Kidney (tissue), 22 donors: ENCODE data around the gene RNASE8. TPM values are rescaled to one million over a fixed set of nuclear protein-coding genes. Genes with fewer than 3 reads are reported as not detected.
"Not testable (repeated sequence)": the region's sequence is repeated elsewhere in the genome, so short reads cannot be mapped to it uniquely, and the experiment has no call there.

Experiments
- DNase-seq, 5 donors: peaks; one replicate each; pipeline ENCODE4 v3.0.0-alpha.2; 2013 to 2020
- FAIRE-seq: peaks from 2 replicates; lab custom pipeline; 2012; peaks lifted over from hg19 to GRCh38; lab: Jason Lieb, UNC
- H3K27ac ChIP-seq, 2 donors: one replicate each; pipeline ENCODE4 v1.7.0; 2013; ENCODE audit warnings: low read depth in 2 of 2, low read length in 2 of 2, inconsistent platforms in 1 of 2
- H3K27me3 ChIP-seq: one replicate; pipeline ENCODE4 v1.7.1; 2013; ENCODE audit warnings: low read length, inconsistent platforms; ENCODE audit not compliant: control insufficient read depth, insufficient read depth
- H3K36me3 ChIP-seq, 3 donors: one replicate each; pipeline versions ENCODE4 v1.7.0 to v1.7.1; 2013; ENCODE audit warnings: low read length in 3 of 3, control low read depth in 1 of 3, inconsistent platforms in 1 of 3; ENCODE audit not compliant: insufficient read depth in 3 of 3, control insufficient read depth in 2 of 3
- H3K4me1 ChIP-seq, 3 donors: one replicate each; pipeline versions ENCODE4 v1.7.0 to v1.7.1; 2013; ENCODE audit warnings: low read length in 3 of 3, inconsistent platforms in 1 of 3, low read depth in 1 of 3; ENCODE audit not compliant: control insufficient read depth in 2 of 3, insufficient read depth in 2 of 3
- H3K4me3 ChIP-seq, 3 donors: one replicate each; pipeline versions ENCODE4 v1.7.0 to v1.8.1; 2013; ENCODE audit warnings: low read length in 3 of 3, control low read depth in 1 of 3, inconsistent platforms in 1 of 3
- H3K9ac ChIP-seq, 3 donors: one replicate each; pipeline versions ENCODE4 v1.7.0 to v1.7.1; 2013; ENCODE audit warnings: low read length in 3 of 3, control low read depth in 1 of 3, inconsistent platforms in 1 of 3
- H3K9me3 ChIP-seq, 3 donors: one replicate each; pipeline versions ENCODE4 v1.7.0 to v1.7.1; 2013; ENCODE audit warnings: low read length in 3 of 3, control low read depth in 1 of 3, inconsistent platforms in 1 of 3; ENCODE audit not compliant: control insufficient read depth in 2 of 3, insufficient read depth in 1 of 3
- CTCF ChIP-seq: IDR thresholded peaks from 3 replicates; pipeline ENCODE4 v1.5.1; 2012; ENCODE audit warnings: mild to moderate bottlenecking, moderate library complexity, borderline replicate concordance; ENCODE audit not compliant: insufficient read depth; ENCODE audit errors: extremely low read depth
- intact Hi-C: fragments of 100-400 bp; cut with DNase I; formaldehyde crosslinking; loops from one replicate; pipeline ENCODE4 v1.11.1; 2022
- long read RNA-seq, 10 donors: library from polyadenylated mRNA in 1 of 10; unstranded in 1 of 10; transcript quantifications; one replicate each; pipeline ENCODE4 v2.0.0 and lab custom pipeline, GENCODE V29; 2021 to 2026
- polyA plus RNA-seq: library from polyadenylated mRNA; stranded (reverse); fragments of 350-450 nt; fragmentation: Illumina TruSeq; extraction: RNeasy Lipid Tissue Mini Kit (QIAGEN cat#74804); gene quantifications from one replicate; pipeline ENCODE4 v1.2.3, GENCODE V29; 2014; ENCODE audit warnings: low read depth, low replicate concordance; ENCODE audit not compliant: insufficient read depth
- total RNA-seq: library from RNA; stranded (reverse); fragmentation: NEBNext Ultra II Directional; extraction: Animal tissue kit (Norgen Biotek cat#: 25700); gene quantifications from one replicate; pipeline ENCODE4 v1.2.1, GENCODE V29; 2021
- donor health status: control.
- donor health status: control.
- donor health status: control.
- donor health status: control.
- donor health status: control.
- donor health status: DM: yes; HTN: yes; CAD: no.
- donor health status: Normal renal cell carcinoma (clear cell type).

RNASE8 gene
- total RNA-seq (not detected), polyA plus RNA-seq (not detected)
- long read RNA-seq, donor 1, result 0 reads
- long read RNA-seq, donor 2, result 0 reads
- long read RNA-seq, donor 3, result 0 reads
- long read RNA-seq, donor 4, result 0 reads
- long read RNA-seq, donor 5, result 0 reads
- long read RNA-seq, donor 6, result 0 reads
- long read RNA-seq, donor 7, result 0 reads
- long read RNA-seq, donor 8, result 0 reads
- long read RNA-seq, donor 9, result 0 reads
- long read RNA-seq, donor 10, result 0 reads

GRCh38 chr14:21057803-21058675 is at the start of gene RNASE8:
TSS of gene RNASE8 (plus strand) at chr14:21057822. CDS start at chr14:21057893, 71 bp downstream.
- Histone ChIP-seq H3K27me3 (no peaks in the 10 kb centered on the region), H3K27ac (no peak within 1 kb of the TSS), H3K4me3 (no peak within 1 kb of the TSS), H3K9me3 (no peaks in the 10 kb centered on the region), H3K9ac (no peak within 1 kb of the TSS), H3K36me3 (no peaks in the 10 kb centered on the region), H3K4me1 (peaks cover under 1 to 21% (median 5%) of the 10 kb centered on the region in 3 donors)
- intact Hi-C loops, result no loop called here
- FAIRE-seq, result no peak
- no peak for DNase-seq
- no peak for TF ChIP-seq CTCF

- intact Hi-C loops, result loop anchor here (10.0 kb wide), 1 partner anchor 75 kb away; no protein-coding TSS in a partner anchor
- not testable (repeated sequence) for FAIRE-seq, H3K4me1 ChIP-seq, H3K4me3 ChIP-seq, H3K9me3 ChIP-seq, H3K27me3 ChIP-seq, H3K27ac ChIP-seq, H3K36me3 ChIP-seq, H3K9ac ChIP-seq
- peak in 1 of 5 donors; percentile 49 for DNase-seq
These were observed 47.9 kb upstream of the RNASE8 start for GRCh38 chr14:21009721-21010120.

- no peak for DNase-seq
- Histone ChIP-seq H3K9ac (no peak overlapping the region), H3K4me1 (peaks cover 0 to 4% (median 0%) of the 10 kb centered on the region in 3 donors), H3K27me3 (no peaks in the 10 kb centered on the region), H3K9me3 (no peaks in the 10 kb centered on the region), H3K4me3 (no peak overlapping the region), H3K27ac (no peak overlapping the region), H3K36me3 (no peaks in the 10 kb centered on the region)
- no peak for FAIRE-seq
- intact Hi-C loops, result loop anchor here (10.0 kb wide), 1 partner anchor 74 kb away; no protein-coding TSS in a partner anchor
- no peak for TF ChIP-seq CTCF
These were observed 46.5 kb upstream of the RNASE8 start for GRCh38 chr14:21011136-21011535.

- peaks cover 0 to 18% (median 16%) of the 10 kb centered on the region in 3 donors for H3K36me3 ChIP-seq
- H3K27me3 ChIP-seq, result no peaks in the 10 kb centered on the region
- H3K9ac ChIP-seq, result peak overlapping the region in 1 of 3 donors; percentile 32
- TF ChIP-seq CTCF, result peak; percentile 91
- H3K4me3 ChIP-seq, result no peak overlapping the region
- intact Hi-C loops, result loop anchor here (10.0 kb wide), 1 partner anchor 70 kb away; no protein-coding TSS in a partner anchor
- FAIRE-seq (peak; percentile 68), DNase-seq (peak in 4 of 5 donors; percentile 91 to 96 (median 93))
- H3K4me1 ChIP-seq, result peaks cover 0 to 4% (median 0%) of the 10 kb centered on the region in 3 donors
- H3K27ac ChIP-seq, result no peak overlapping the region
- no peaks in the 10 kb centered on the region for H3K9me3 ChIP-seq
These were observed 42.8 kb upstream of the RNASE8 start for GRCh38 chr14:21014761-21015190.
